GM23338 (cell line): ENCODE data around the gene C15orf61. TPM values are rescaled to one million over a fixed set of nuclear protein-coding genes. Genes with fewer than 3 reads are reported as not detected.

Experiments used
- ATAC-seq: fragments of 200-7000 bp; cut with Tn5 transposase; 3 replicates; pipeline ENCODE4 v1.9.1; 2020
- DNase-seq: peaks from one replicate; pipeline ENCODE4 v3.0.0-alpha.2; 2015; ENCODE audit warnings: low spot score
- H2AFZ ChIP-seq: fragments of 200-600 bp; sonication (generic); 2 replicates; pipeline ENCODE4 v1.8.0; 2016; ENCODE audit warnings: antibody characterized with exemption, mild to moderate bottlenecking, moderate library complexity
- H3F3A ChIP-seq: fragments of 200-600 bp; sonication (generic); replicated peaks from 2 replicates; pipeline ENCODE4 v1.8.0; 2017; ENCODE audit warnings: antibody characterized with exemption, mixed run types, low read depth
- H3K27ac ChIP-seq: fragments of 200-600 bp; sonication (generic); 2 replicates; pipeline ENCODE4 v1.6.1; 2016; ENCODE audit warnings: low read depth
- H3K27me3 ChIP-seq: fragments of 200-600 bp; sonication (generic); 2 replicates; pipeline ENCODE4 v1.8.0; 2016; ENCODE audit warnings: mild to moderate bottlenecking, mixed run types, moderate library complexity; ENCODE audit not compliant: insufficient read depth
- H3K36me3 ChIP-seq: fragments of 200-600 bp; sonication (generic); 2 replicates; pipeline ENCODE4 v1.8.0; 2016; ENCODE audit warnings: mild to moderate bottlenecking; ENCODE audit not compliant: insufficient read depth
- H3K4me1 ChIP-seq: fragments of 200-600 bp; sonication (generic); 2 replicates; pipeline ENCODE4 v1.8.0; 2016; ENCODE audit warnings: mild to moderate bottlenecking, moderate library complexity; ENCODE audit not compliant: insufficient read depth
- H3K4me2 ChIP-seq: fragments of 200-600 bp; sonication (generic); 2 replicates; pipeline ENCODE4 v1.7.1; 2017; ENCODE audit warnings: mixed run types
- H3K4me3 ChIP-seq: fragments of 200-600 bp; sonication (generic); 2 replicates; pipeline ENCODE4 v1.6.1; 2016; ENCODE audit warnings: mixed run types
- H3K79me2 ChIP-seq: fragments of 200-600 bp; sonication (generic); replicated peaks from 2 replicates; pipeline ENCODE4 v1.8.0; 2017; ENCODE audit warnings: mild to moderate bottlenecking; ENCODE audit not compliant: insufficient read depth
- H3K9me2 ChIP-seq: fragments of 200-600 bp; sonication (generic); 2 replicates; pipeline ENCODE4 v1.8.0; 2017; ENCODE audit not compliant: insufficient read depth
- H4K20me1 ChIP-seq: fragments of 200-600 bp; sonication (generic); replicated peaks from 2 replicates; pipeline ENCODE4 v1.8.0; 2017; ENCODE audit warnings: mild to moderate bottlenecking; ENCODE audit not compliant: insufficient read depth
- H3K27ac Mint-ChIP-seq: 2 replicates; pipeline ENCODE4 v1.8.0; 2020; ENCODE audit warnings: inconsistent platforms, mild to moderate bottlenecking, moderate library complexity, mixed read lengths
- H3K27me3 Mint-ChIP-seq: 3 replicates; pipeline ENCODE4 v1.8.0; 2022; ENCODE audit warnings: low read depth, mild to moderate bottlenecking, moderate library complexity, mixed read lengths, inconsistent platforms; ENCODE audit not compliant: insufficient read depth, poor library complexity
- H3K36me3 Mint-ChIP-seq: 3 replicates; pipeline ENCODE4 v1.8.0; 2021; ENCODE audit warnings: low read depth, mild to moderate bottlenecking, inconsistent platforms, moderate library complexity, mixed read lengths
- H3K4me1 Mint-ChIP-seq: 3 replicates; pipeline ENCODE4 v1.8.0; 2020; ENCODE audit warnings: mild to moderate bottlenecking, inconsistent platforms, mixed read lengths
- H3K4me3 Mint-ChIP-seq: 3 replicates; pipeline ENCODE4 v1.8.0; 2021; ENCODE audit warnings: moderate library complexity, mild to moderate bottlenecking, inconsistent platforms, mixed read lengths
- H3K9me3 Mint-ChIP-seq: 3 replicates; pipeline ENCODE4 v1.8.0; 2020; ENCODE audit warnings: moderate library complexity, mild to moderate bottlenecking, inconsistent platforms, mixed read lengths
- CREB1 ChIP-seq: fragments of 250-450 bp; sonication (Bioruptor Pico); IDR thresholded peaks from 2 replicates; pipeline ENCODE4 v1.5.0; 2020; ENCODE audit warnings: low read depth, mild to moderate bottlenecking, moderate library complexity
- ETS1 ChIP-seq: IDR thresholded peaks from 2 replicates; pipeline ENCODE4 v1.6.1; 2016; ENCODE audit warnings: antibody characterized with exemption
- EZH2phosphoT487 ChIP-seq: fragments of 200-600 bp; sonication (generic); IDR thresholded peaks from one replicate; pipeline ENCODE4 v1.8.1; 2018; ENCODE audit warnings: antibody characterized with exemption; ENCODE audit not compliant: unreplicated experiment
- JUNB ChIP-seq: IDR thresholded peaks from one replicate; pipeline ENCODE4 v1.6.1; 2016; ENCODE audit warnings: antibody characterized with exemption; ENCODE audit not compliant: unreplicated experiment
- NANOG ChIP-seq: IDR thresholded peaks from 2 replicates; pipeline ENCODE4 v1.6.1; 2016; ENCODE audit warnings: antibody characterized with exemption, borderline replicate concordance
- POLR2AphosphoS5 ChIP-seq: IDR thresholded peaks from 2 replicates; pipeline ENCODE4 v1.6.1; 2016; ENCODE audit warnings: antibody characterized with exemption, low read depth
- ZNF331 ChIP-seq: fragments of 250-450 bp; sonication (Bioruptor Pico); IDR thresholded peaks from 2 replicates; pipeline ENCODE4 v1.5.0; 2020; ENCODE audit warnings: low read depth, mild to moderate bottlenecking, moderate library complexity
- ZNF462 ChIP-seq: fragments of 250-450 bp; sonication (Bioruptor Pico); IDR thresholded peaks from 2 replicates; pipeline ENCODE4 v1.5.0; 2020; ENCODE audit warnings: mild to moderate bottlenecking, moderate library complexity
- polyA plus RNA-seq: library from polyadenylated mRNA; unstranded; fragments of >200 nt; fragmentation: Nextera tagmentation; extraction: Ambion mirVana; gene quantifications from 2 replicates; pipeline ENCODE4 v1.2.1, GENCODE V29; 2016
- total RNA-seq: library from RNA; depleted of rRNA; stranded (reverse); fragments of >200 nt; shearing (Covaris generic); gene quantifications from 2 replicates; pipeline ENCODE4 v1.2.3, GENCODE V29; 2014

Gene C15orf61
- total and polyA plus RNA-seq, 2 experiments from 2014 or later: 1.8 to 5.9 TPM

GRCh38 chr15:67521783-67522568 is 1.0 kb downstream of the C15orf61 start (continued):
- no peak for TF ChIP-seq ZNF462 (CRISPR knock-in tag)
- TF ChIP-seq EZH2phosphoT487: no peak
- no peak for TF ChIP-seq CREB1 (CRISPR knock-in tag)
- TF ChIP-seq POLR2AphosphoS5: no peak
- no peak for TF ChIP-seq JUNB
- TF ChIP-seq ETS1: no peak
- TF ChIP-seq ZNF331: no peak

GRCh38 chr15:67523330-67523729 is 2.4 kb downstream of the C15orf61 start:
- H3K4me1 Mint-ChIP-seq: peaks cover 25% of the 10 kb centered on the region; the same call in 2 of the 3 replicates
- TF ChIP-seq NANOG (0 out of 2 replicates have a peak, but pooled peaks have one; percentile 3), ZNF462 (CRISPR knock-in tag) (no peak)
- Histone ChIP-seq H3K79me2 (peaks cover 8% of the 10 kb centered on the region), H2AFZ (no peak overlapping the region), H3K36me3 (no peaks in the 10 kb centered on the region), H3F3A (peaks cover 14% of the 10 kb centered on the region; the same call in 1 of the 2 replicates), H3K4me1 (peaks cover 22% of the 10 kb centered on the region), H3K9me2 (no peaks in the 10 kb centered on the region), H3K27me3 (peaks cover 30% of the 10 kb centered on the region), H3K4me3 (no peak overlapping the region), H3K27ac (no peak overlapping the region), H4K20me1 (peaks cover 6% of the 10 kb centered on the region), H3K4me2 (peak overlapping the region; percentile 91; the same call in 1 of the 2 replicates)
- no peaks in the 10 kb centered on the region for H3K9me3 Mint-ChIP-seq
- peak overlapping the region; percentile 28; the same call in 1 of the 3 replicates for H3K4me3 Mint-ChIP-seq
- DNase-seq (peak; percentile 44), ATAC-seq (no peak)
- no peaks in the 10 kb centered on the region for H3K36me3 Mint-ChIP-seq
- H3K27me3 Mint-ChIP-seq: peaks cover 8% of the 10 kb centered on the region
- H3K27ac Mint-ChIP-seq: no peak overlapping the region
